Stimulated activated CD8-positive, alpha-beta memory T cell treated with anti-CD3 and anti-CD28 coated beads, Interleukin-7, amount 100 ng/mL, for 1 hour (primary cell): ENCODE results near the gene SAMD14.

Source experiments
- DNase-seq, 2 donors: peaks; one replicate each; pipeline ENCODE4 v3.0.0-alpha.2; 2020; ENCODE audit warnings: low read depth in 2 of 2

Gene SAMD14

DNA sequence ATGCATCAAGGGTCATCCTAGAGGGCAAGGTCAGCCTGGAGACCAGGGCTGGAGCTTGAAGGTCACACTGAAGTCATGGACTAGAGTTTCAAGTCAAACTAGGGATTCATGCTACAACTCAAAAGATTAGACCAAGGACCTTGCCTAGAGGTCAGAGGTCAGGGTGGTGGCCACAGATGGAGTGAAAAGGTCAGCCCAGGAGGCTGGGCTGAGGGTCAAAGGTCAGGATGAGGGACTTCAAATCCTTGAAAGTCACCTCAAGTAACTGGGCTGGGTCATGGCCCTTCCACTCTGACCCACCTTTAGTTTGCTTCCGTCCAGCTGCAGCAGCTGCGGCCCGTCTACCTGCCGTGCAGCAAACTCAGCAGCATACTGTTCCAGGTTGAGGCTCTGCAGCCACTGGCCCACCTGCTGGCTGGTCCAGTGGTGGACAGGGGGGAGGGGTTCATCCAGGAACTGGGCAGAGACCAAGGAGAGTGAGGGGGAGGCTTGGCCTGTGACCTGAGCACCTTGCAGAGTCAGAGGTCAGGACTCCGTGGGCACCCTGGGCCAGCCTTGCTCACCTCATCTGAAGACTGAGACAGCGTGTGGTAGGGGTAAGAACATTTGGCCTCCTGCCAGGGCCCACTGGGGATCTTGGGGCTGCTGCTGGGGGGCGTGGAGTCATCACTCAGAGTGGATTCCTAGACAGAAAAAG, 16.2 kb downstream of the SAMD14 start:
- no peak for DNase-seq

DNA sequence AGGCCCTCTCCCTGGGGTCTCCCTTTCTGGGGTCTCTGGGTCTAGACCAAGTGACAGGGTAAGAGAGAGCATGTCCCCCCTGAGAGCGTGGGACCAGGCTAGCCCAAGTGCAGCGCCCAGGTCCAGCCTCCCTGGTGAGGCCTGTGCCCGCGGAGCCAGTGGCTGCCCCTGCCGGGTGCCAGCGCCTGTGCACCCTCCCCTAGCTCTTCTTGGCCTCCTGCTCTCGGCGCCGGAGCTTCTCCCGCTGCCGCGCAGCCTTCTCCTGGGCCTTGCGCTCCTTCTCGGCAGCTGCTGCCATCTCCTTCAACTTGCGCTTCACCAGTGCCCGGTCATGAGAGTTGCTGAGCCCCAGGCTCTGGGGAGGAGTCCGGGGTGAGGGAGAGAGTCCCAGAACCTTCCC, 17.3 kb downstream of the SAMD14 start:
- no peak for DNase-seq

DNA sequence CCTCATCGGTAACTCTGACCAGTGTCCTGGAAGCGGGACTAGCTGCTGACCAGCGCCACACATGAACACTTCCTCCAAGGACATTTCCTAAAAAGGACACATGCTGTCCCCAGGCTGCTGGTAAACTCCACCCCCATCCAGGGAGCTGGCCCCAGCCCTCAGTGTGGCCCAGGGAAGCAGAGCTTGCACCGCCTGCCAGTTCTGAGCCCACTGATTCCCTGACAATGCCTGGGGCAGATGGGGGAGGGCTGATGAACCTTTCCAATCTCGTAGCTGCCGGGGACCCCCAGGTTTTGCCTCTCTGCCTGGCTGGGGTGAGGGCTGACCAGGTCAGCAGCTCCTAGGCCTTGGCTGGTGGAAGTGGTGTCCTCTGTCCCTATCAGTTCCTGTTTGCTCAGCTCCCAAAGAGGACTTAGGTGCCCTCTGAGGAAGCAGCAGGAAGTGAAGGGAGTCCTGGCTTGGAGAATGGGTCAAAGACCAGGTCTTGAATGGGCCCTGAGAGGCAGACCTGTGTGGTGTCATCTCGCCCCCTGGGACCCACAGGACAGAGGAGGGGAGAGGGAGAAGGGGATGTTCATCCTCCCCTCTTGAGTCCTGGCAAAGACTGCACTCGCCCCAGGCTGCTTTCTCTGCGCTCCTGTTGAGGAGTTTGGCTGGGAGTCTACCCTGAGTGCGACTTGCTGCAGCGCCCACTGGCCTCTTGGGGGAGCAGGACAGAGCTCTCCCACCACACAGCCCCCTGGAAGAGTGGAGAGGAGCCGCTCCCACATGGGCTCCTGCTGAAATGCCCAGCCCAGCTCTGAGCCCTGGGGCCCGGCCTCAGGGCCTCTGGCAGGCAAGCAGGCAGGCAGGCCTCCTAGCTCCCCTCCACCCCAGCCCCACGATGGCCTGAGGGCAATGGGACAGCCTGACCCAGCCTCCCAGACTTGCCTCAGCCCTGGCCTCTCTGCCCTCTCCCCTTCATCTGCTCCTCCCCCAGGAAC, 18.0 kb downstream of the SAMD14 start:
- no peak for DNase-seq

DNA sequence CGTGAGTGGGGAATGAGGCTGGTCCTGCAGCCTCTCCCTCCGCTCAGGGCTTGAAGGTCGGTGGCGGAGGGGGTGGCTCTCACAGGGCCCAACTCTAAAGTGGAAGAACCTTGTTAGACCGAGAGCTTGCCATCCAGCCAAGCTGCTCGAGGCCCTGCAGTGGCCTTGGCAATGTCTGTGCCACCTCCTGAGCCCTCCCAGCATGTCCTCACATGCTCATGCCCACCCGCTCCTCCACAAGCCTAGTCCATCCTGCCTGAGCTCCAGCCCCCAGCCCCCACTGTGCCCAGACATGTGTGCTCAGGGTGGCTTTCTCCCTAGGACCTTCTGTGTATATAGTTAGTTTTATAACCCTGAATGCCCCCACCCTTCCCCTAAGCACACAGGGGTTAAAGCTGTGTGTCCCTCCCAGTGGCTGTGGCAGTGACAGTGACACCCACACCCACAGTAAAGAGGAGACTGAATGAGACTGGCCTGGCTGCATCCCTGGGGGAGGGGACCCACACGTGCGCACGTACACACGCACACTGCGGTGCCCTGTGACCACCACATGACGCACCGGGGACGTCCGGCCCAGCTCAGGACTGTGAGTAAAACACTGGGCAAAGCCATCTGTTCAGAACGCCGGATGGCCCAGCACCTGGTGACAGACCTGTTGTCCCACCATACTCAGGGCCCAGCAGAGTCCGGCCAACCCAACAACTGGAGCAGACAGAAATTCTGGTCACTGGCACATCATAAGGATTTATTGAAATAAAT, 19.2 kb downstream of the SAMD14 start:
- DNase-seq = no peak

DNA sequence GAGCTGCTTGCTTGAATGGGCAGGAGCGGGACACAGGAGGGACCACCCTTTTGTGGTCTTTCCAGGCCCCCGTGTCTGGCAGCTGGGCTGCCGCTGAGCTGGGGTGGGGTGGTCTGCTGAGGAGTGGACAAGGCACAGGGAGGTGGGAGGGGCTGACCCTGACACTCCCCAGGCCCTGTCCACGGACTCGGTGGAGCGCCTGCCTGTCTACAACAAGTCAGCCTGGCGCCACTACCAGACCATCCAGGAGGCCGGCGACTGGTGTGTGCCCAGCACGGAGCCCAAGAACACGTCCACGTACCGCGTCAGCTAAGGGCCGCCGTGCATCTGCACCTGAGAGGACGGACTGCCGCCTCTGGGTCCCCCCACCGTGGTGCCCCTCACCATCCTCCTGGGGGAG, 20.2 kb downstream of the SAMD14 start:
- DNase-seq = no peak

DNA sequence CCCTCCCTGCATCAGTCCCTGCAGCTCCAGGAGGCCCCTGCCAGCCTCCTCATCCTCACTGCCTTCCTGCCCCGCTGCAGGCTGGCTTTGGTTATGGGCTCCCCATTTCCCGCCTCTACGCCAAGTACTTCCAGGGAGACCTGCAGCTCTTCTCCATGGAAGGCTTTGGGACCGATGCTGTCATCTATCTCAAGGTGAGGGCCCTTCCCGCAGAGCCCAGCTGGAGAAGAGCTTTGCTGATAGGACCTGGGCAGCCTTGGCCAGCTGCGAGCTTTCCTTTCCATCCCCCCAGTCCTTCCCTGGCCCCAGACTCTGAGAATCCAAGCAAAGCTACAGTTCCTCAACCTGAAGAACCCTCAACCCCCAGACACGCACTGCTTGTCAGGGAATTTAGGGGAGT, 20.8 kb downstream of the SAMD14 start:
- DNase-seq = no peak

DNA sequence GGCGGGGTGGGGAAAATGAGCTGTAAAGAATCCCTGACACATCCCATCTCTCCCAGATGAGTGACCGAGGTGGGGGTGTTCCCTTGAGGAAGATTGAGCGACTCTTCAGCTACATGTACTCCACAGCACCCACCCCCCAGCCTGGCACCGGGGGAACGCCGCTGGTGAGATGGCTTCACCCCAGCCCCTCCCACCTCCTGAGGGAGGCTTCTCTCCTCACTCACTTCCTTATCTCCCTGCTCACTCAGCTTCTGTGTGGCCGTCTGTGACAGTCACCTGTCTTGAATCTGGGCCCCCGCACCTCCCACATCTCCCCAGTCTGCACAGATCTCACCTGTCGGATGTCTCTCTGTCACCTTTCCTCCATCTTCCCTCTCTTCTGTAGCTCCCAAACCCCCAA, 21.4 kb downstream of the SAMD14 start:
- no peak for DNase-seq

DNA sequence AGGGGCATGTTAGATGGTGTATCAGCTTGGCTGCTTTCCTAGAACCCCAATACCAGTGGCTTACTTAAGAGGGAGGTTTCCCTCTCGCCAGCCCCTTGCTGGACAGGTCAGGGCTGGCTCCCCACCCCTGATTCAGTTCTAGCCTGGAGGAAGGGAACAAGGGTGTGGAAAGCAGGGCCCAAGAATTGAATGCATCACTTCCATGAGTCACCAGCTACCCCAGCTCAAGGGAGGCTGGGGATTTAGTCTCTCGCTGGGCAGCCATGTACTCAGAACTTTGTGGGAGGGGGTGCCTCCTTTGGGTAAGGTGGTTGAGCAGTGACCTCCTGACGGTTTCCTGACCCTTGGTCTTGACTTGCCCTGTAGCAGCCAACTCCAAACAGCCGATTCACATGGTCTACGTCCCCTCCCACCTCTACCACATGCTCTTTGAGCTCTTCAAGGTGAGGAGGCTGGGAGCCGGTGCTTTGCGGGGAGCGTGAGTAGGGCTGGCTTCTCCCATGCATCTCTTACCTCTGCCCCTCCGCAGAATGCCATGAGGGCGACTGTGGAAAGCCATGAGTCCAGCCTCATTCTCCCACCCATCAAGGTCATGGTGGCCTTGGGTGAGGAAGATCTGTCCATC, 22.1 kb downstream of the SAMD14 start:
- DNase-seq = no peak

DNA sequence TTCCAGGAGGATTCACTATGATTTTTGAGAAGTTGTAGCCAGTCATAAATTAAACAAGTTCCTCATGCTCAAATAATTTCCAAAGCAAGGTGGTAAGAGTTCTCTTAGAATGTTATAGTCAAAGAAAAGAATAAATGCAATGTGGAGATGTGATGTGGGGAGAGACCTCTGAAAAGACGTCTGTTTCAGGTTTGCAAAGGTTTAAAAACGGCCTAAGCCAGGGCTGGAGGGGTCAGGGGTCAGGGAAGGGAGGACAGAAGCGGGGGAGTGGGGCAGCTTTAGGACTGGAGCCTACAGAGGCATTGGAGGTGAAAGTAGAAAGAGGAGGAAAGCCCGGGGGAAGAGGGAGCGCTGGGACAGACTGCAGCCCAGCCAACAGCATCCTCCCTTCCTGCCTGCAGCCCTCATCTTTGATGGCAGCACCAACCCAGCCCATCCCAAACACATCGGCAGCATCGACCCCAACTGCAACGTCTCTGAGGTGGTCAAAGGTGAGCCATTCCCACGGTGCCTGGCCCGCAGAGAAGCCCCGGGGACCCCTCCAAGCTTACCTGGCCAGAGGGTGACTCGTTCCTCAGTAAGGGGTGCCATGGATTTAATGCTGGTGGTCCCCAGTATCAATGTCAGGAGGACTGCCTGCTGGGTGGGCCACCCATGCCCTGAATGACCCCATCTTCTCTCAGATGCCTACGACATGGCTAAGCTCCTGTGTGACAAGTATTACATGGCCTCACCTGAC, 23.4 kb downstream of the SAMD14 start:
- no peak for DNase-seq

DNA sequence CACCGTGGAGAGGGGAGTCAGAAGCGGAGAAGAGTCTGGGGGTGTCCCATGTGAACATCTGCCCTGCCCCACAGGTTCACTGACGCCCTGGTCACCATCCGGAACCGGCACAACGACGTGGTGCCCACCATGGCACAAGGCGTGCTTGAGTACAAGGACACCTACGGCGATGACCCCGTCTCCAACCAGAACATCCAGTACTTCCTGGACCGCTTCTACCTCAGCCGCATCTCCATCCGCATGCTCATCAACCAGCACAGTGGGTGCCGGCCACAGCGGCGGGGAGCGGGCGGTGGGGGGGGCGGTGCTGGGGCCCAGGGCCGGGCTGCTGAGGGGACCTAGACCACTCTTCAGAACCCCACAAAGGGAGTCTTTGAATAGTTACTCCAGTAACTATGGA, 24.1 kb downstream of the SAMD14 start:
- DNase-seq = no peak

DNA sequence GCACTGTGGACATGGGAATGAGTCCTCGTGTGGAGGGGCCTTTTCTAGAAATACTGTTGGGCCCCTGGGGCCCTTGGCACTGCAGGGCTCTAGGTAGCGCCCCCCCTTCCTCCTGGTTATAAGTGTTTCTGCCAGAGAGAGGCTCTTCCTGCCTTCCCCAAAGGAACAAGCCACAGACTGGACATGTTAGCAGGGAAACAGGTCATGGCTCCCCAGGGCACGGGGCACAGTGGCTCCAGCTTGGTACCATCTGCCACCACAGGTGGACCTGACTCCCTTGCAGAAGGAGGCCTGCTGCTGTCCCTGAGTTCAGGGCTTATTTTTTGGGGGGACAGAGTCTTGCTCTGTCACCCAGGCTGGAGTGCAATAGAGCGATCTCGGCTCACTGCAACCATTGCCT, 26.0 kb downstream of the SAMD14 start:
- no peak for DNase-seq

DNA sequence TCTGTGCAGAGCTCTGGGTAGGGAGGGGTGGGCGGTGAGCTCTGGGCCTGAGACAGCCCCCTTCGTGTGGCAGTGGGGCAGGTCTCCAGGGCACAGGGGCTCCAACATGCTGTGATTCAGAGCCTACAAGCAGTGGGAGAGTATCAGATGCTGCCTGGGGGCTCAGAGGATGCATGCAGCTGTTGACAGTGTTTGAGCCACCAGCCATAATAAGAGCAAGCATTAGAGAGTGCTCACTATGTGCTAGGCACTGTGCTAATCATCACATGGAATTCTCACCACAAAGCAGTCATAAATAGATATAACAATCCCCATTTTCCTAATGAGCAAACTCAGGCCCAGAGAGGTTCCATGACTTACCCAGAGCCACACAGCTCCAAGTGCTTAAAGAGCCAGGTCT, 26.7 kb downstream of the SAMD14 start:
- DNase-seq = no peak

DNA sequence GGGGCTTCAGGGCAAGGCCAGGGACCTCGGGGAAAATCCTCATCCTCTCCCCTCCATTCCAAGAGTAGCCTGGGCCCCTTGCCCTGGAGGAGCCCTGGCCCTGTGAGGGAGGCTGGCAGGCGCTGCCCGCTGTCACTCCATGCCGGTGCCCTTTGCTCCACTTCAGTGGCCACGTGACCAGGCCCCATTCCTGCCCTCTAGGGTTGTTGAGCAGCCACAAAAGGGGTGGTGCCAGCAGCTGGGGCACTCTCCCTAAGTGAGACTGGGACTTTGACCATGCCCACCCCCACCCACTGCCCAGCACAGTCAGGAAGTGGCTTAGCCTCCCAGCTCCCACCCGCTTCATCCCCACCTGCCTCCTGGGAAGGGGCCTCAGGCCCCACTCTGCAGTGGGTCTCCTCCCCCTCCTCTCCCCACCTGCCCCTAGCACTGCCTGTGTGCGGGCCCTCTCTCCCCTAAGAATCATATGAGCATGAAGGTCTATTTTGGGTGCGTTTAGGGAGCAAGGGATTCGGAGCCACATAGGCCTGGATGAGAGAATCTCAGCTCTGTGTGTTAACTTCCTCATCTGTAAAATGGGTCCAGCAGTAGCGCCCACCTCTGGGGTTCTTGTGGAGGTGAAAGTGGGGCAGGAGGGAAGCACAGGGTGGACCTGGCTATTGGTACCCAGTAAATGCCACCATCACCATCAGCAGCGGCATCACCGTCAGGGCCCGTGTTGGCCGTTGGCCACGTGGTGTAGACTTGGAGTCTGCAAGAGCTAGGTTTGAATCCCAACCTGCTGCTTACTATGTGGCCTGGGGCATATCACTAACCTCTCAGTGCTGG, 27.6 kb downstream of the SAMD14 start:
- DNase-seq = no peak

DNA sequence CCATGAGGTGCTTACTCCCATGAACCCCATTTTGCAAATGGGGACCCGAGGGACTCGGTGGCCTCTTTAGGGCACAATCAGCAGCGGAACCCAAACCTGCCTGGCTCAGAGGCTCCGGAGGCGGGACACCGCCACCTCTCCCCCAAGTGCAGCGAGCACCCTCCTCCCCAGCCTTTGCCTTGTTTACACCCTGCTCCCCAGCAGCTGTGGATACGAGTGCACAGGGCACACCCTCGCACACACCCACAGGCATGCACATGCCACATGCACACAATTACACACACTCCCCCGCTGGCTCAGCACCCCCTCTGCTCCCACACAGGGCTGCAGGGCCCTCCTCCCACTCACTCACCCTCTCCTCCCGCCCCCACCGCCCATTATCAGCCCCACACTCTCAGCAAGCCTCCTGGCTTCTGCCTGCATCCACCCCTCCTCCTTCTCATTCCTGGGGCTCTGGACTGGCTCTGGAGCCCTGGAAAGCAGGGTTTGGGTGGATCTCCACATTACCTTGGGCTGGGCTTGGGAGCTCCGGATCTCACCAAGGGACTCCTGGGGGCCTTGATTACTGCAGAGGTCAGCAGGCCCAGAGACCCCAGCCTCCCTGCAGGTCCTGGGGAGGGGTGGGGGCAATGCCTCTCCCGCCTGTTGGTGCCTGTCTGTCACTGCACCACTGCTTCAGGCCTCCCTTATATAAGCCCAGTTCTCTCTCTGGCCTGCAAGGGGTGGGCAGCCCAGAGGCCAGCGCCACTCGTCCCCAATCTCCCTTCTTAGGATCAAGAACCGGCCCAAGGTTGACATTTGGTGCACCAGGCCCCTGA, 28.4 kb downstream of the SAMD14 start:
- no peak for DNase-seq

DNA sequence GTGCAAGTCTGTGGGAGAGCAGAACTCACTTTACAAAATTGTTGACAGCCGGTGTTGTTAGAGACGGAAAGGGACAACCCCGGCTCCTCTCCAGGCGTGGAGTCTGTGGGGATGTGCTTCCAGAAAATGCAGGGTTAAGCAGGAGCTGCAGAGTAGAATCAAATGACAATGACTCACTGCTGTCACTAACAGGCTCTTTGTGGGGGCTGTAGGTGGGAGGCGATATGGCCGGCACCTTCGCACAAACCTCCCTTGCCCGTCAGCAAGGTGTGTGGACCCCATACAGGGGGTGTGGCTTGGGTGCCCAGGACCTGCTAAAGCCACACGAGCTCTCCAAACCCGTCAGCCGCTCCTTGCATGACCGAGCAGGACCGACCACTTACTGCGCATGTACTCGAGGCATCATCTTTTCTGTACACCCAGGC, 29.0 kb downstream of the SAMD14 start:
- no peak for DNase-seq

DNA sequence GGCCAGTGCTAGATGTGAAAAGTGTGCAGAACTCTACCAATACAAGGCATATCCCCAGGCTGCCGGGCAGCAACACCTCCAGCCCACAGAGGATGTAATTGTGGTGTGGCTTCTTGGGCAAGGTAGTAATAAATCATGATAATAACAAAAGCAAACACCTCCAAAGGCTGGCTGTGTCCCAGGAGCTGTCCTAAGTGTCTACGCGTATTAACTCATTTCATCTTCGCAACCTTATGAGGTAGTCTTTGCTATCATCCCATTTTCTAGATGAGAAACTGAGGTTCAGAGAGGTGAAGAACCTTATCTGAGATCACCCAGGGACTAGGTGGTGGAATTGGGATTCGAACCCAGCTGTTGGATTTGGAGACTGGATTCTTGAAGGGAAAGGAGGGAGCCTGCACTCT, 29.5 kb downstream of the SAMD14 start:
- no peak for DNase-seq

DNA sequence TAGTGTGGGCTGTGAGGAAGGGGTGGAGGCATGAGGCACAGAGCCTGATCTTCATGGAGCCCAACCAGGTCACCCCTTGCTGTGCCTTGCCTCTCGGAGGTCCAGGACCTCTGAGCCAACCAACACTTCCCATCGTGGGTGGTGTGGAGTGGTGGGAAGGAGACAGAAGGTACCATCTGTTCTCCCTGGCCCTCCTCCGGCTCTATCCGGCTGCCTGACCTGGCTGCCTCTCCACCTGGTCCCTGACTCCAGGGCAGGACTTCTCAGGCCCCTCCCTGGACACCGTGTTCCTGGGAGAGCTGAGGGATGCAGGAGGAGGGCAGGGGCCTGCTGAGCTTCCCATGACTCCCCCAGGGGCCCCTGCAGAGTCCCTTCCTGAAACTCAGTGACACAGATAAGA, 31.0 kb downstream of the SAMD14 start:
- no peak for DNase-seq

DNA sequence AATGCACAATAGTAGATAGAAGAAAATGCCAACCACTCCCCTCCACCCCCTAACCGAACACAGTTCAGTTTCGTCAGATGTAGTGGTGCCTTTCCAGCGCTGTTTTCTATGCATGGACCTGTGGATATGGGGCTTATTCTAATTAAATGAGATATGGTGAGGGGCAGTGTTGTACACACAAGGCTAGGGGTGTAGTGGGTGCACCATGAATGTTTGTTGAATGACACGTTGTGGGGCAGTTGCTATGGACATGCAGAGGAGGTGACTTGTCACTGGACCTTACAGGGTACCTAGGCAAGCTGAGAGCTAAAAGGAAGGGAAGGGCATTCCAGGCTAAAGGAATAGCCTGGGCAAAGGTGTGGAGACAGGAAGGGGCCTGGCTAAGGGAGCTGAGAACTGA, 31.4 kb downstream of the SAMD14 start:
- no peak for DNase-seq

DNA sequence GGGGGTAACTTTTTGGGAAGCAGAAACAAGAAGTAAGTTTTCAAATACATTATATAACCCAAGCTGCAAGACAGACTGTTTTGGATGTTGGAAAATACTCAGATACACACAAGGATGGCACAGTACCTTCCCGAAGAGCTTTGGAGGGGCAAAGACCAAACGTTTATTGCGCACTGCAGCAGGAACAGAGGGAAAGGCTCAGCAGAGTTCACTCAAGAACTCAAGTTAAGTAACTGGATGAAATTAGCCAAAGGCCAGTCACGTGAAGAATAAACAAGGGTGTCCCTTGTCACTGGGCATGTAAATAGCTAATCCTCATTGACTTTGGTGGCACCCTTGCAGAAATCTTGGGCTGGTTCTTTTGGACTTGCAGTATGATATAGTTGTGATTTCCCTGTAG, 32.0 kb downstream of the SAMD14 start:
- no peak for DNase-seq
